NB4 (cell line): ENCODE data around the gene KAT2A.

ENCODE experiments used
- DNase-seq: peaks from one replicate; pipeline ENCODE4 v3.0.0; 2010; ENCODE audit warnings: low read depth
- H3K4me3 ChIP-seq: one replicate; pipeline ENCODE4 v1.5.1; 2011; ENCODE audit warnings: mild to moderate bottlenecking, low read depth, low read length, moderate library complexity
- MYC ChIP-seq: IDR thresholded peaks from 2 replicates; pipeline ENCODE4 v1.6.1; 2011; ENCODE audit warnings: low read depth, low read length
- POLR2A ChIP-seq: IDR thresholded peaks from 2 replicates; pipeline ENCODE4 v1.6.1; 2011; ENCODE audit warnings: mild to moderate bottlenecking; ENCODE audit not compliant: insufficient read length; ENCODE audit errors: extremely low read depth
- TF ChIP-seq, protein P1 (sequence below): IDR thresholded peaks from 2 replicates; pipeline ENCODE4 v1.6.1; 2011; ENCODE audit warnings: low read depth, low read length
- TF ChIP-seq, protein P2 (sequence below): IDR thresholded peaks from one replicate; pipeline ENCODE4 v1.5.1; 2012; ENCODE audit warnings: low read depth, low read length

Gene KAT2A

DNA sequence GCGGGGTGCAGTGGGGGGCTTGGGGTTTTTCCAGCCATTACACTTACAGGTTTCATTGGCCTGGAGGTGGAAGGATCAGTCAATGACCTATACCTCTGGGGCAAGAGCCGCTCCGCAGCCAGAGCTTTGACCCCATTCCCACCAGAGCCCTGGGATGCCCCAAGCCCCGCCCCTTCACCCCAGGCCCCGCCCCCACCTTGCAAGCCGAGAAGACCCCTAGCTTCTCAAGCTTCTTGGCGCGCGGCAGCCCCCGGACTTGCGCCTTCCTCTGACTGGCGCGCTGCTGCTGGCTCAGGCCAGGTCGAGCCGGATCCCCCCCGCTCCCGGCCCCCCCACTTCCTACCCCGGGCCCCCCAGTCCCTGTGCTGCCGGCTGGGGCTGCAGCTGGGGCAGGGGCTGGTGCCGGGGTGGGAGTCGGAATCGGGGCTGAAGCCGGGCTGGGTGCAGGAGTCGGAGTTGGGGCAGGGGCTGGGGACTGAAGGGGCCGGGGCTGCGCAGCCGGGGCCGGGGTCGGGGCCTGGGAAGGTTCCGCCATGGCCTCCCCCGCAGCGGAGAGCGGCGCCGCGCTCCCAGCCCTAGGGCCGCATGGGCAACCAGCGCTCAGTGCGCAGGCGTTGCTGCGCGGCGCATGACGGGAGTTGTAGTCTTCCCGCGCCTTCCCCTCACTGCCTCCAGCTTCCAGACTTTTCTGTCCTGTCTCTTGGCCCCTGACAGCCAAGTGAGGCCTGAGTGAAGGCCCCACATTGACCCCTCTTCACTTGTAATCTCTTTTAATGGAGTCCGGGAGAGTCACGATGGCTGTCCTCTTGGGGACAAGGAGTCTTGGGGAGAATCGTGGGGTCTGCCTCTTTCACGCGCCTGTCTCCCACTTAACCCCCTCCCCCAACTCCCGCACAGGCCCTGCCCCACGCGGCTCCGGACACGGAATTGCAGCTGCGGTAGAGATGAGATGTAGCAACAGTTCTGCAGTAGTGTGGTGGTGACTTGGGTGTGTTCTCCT is at the start of gene KAT2A:
KAT2A (minus strand) TSS at position 598 of the 1,000 bp plus-strand sequence; CDS start at position 535, 63 bp downstream.
- TF ChIP-seq POLR2A (peak; percentile 72), MYC (peak; percentile 99)
- TF ChIP-seq, protein P1, sequence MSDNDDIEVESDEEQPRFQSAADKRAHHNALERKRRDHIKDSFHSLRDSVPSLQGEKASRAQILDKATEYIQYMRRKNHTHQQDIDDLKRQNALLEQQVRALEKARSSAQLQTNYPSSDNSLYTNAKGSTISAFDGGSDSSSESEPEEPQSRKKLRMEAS = peak; percentile 92
- TF ChIP-seq, protein P2, sequence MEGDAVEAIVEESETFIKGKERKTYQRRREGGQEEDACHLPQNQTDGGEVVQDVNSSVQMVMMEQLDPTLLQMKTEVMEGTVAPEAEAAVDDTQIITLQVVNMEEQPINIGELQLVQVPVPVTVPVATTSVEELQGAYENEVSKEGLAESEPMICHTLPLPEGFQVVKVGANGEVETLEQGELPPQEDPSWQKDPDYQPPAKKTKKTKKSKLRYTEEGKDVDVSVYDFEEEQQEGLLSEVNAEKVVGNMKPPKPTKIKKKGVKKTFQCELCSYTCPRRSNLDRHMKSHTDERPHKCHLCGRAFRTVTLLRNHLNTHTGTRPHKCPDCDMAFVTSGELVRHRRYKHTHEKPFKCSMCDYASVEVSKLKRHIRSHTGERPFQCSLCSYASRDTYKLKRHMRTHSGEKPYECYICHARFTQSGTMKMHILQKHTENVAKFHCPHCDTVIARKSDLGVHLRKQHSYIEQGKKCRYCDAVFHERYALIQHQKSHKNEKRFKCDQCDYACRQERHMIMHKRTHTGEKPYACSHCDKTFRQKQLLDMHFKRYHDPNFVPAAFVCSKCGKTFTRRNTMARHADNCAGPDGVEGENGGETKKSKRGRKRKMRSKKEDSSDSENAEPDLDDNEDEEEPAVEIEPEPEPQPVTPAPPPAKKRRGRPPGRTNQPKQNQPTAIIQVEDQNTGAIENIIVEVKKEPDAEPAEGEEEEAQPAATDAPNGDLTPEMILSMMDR = no peak
- DNase-seq = peak; percentile 87
- H3K4me3 ChIP-seq = peak within 1 kb of the TSS; percentile 56

DNA sequence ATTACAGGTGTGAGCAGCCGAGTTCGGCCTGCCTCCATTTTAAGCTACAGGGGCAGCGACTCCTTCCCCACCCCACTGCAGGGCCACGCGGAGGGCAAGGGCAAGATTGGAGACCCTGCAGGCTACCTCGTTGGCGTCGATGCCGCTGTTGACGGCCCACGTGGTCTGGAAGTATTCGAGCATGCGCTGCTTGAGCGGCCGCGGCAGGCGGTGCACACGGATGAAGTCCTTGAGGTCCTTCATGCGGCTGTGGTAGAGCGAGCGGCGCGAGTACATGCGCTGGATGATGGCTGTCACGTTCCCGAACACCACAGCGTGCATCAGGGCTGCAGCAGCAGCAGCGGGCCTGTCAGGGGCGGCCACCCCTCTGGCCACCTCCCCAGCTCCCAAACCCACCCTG is 48.2 kb upstream of the KAT2A start:
- no peak overlapping the region for H3K4me3 ChIP-seq
- DNase-seq = no peak
- TF ChIP-seq, protein P1 = no peak
- TF ChIP-seq POLR2A (no peak), MYC (no peak)
- TF ChIP-seq, protein P2 = no peak

DNA sequence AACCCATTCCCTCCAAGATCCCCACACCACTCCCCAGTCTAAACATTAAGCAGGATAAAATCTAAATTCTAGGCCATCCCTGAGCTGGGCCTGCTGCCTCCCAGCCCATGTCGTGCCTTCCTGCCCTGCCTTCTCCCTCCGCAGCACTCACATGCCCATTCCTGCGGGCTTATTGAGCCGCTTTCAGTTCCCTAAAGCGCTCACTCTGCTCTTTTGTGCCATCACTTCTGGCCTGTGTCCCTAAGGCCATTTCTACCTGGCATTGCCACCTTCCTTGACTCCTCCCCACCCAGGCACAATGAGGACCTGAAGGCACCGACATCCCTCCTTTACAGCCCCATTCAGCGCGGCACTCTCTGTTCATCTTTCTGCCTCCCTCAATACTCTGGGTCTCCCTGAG is 46.6 kb upstream of the KAT2A start:
- no peak overlapping the region for H3K4me3 ChIP-seq
- TF ChIP-seq POLR2A = no peak
- TF ChIP-seq, protein P2 = no peak
- TF ChIP-seq MYC = no peak
- TF ChIP-seq, protein P1 = no peak
- no peak for DNase-seq

DNA sequence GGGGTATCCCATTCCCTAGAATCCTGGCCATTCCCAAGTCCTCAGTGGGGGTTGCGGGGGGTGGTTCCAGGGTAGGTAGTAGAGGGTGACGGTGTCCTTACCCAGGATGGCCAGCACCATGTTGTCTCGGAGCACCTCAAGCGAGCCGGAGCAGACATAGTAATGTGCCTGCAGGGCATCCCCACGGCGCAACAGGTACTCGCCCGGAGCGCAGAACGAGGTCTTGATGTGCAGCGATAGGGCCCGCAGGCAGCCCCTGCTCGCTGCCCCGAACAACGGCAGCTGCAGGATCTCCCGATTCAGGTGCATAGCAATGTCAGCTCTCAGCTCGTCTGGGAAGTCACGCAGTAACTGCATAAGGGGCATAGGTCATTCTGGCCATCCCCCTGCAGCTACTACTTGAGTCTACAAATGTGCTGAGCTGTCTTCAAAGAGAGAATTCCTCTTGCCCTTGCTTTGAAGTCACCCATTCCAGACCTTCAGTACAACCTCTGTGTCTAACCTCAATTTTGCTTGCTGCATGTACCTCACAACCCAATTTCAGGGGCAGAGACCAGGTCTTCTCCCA is 45.1 kb upstream of the KAT2A start:
- TF ChIP-seq, protein P1 = no peak
- no peak for TF ChIP-seq POLR2A
- TF ChIP-seq, protein P2 = no peak
- no peak for TF ChIP-seq MYC
- no peak for DNase-seq
- H3K4me3 ChIP-seq = no peak overlapping the region

DNA sequence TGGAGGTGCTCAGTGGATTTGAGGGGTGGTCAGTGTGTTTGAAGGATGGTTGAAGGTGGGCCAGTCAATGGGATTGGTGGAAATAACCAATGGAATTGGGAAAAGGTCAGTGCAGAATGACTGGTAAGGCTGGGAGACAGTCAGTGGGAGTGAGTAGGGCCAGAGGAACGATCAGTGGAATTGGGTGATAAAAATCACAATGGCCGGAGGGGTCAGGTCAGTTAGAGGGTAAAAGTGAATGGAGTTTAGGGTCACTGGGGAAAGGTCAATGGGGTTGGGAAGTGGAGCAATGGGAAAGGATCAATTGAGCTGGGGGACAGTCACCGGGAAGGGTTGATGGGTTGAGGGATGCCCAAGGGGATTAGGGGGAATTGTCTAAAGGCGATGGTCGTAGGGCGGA is 44.6 kb upstream of the KAT2A start:
- H3K4me3 ChIP-seq = no peak overlapping the region
- TF ChIP-seq, protein P2 = no peak
- TF ChIP-seq POLR2A = no peak
- TF ChIP-seq MYC = no peak
- TF ChIP-seq, protein P1 = no peak
- DNase-seq = no peak
